Measurements from ENCODE around the gene EIF4EBP3.

GRCh38 chr5:140594169-140594568 lies 46.7 kb downstream of the EIF4EBP3 start:
- TF ChIP-seq CTCF (IDR thresholded peaks at IDR 0.05) = no peak
- no peak for TF ChIP-seq POLR2A (IDR thresholded peaks at IDR 0.05; ENCODE audit: low read depth)
